Thyroid gland (tissue), 4 donors: ENCODE measurements around the gene STXBP4. TPM values are rescaled to one million over a fixed set of nuclear protein-coding genes. Genes with fewer than 3 reads are reported as not detected.

Source experiments
- DNase-seq, 2 donors: peaks; one replicate each; pipeline ENCODE4 v3.0.0-alpha.2; 2019
- H3K27ac ChIP-seq, 3 donors: fragments of 200-600 bp; sonication (generic); 1 replicate in 2 of 3; 2 replicates in 1 of 3; pipeline ENCODE4 v1.5.1; 2016 to 2019; ENCODE audit warnings: mild to moderate bottlenecking in 1 of 3, moderate library complexity in 1 of 3
- H3K27me3 ChIP-seq: fragments of 200-600 bp; sonication (generic); one replicate; pipeline ENCODE4 v1.5.1; 2019
- H3K36me3 ChIP-seq, 2 donors: fragments of 200-600 bp; sonication (generic); one replicate each; pipeline ENCODE4 v1.5.1; 2016 to 2019
- H3K4me1 ChIP-seq, 2 donors: fragments of 200-600 bp; sonication (generic); one replicate each; pipeline ENCODE4 v1.5.1; 2017 to 2019
- H3K4me3 ChIP-seq, 3 donors: fragments of 200-600 bp; sonication (generic); replicated peaks in 1 of 3; 1 replicate in 2 of 3; 2 replicates in 1 of 3; pipeline ENCODE4 v1.5.1; 2016; ENCODE audit warnings: mild to moderate bottlenecking in 1 of 3
- H3K9me3 ChIP-seq: fragments of 200-600 bp; sonication (generic); one replicate; pipeline ENCODE4 v1.5.1; 2017
- CTCF ChIP-seq, 6 experiments: fragments of 200-600 bp in 3 of 6; fragments of 450-650 bp in 3 of 6; sonication (generic) in 3 of 6; IDR thresholded peaks; one replicate each; pipeline ENCODE4 v1.5.1; 2016 to 2019; ENCODE audit warnings: antibody characterized with exemption in 6 of 6, mild to moderate bottlenecking in 2 of 6, inconsistent platforms in 1 of 6, moderate library complexity in 1 of 6
- POLR2A ChIP-seq, 2 donors: fragments of 450-650 bp; IDR thresholded peaks; one replicate each; pipeline ENCODE4 v1.6.1; 2017; ENCODE audit warnings: antibody characterized with exemption in 2 of 2, mild to moderate bottlenecking in 2 of 2, moderate library complexity in 1 of 2
- WGBS, 2 donors: methylation state at CpG; one replicate each; pipeline ENCODE4 v1.1.5; 2017; 5-methylcytosine and 5-hydroxymethylcytosine counted together
- intact Hi-C: fragments of 100-400 bp; cut with DNase I; formaldehyde crosslinking; loops from one replicate; pipeline ENCODE4 v1.15.1; 2023
- total RNA-seq, 4 donors: library from RNA; depleted of rRNA; stranded (reverse); fragments of >200 nt; gene quantifications; one replicate each; pipeline ENCODE4 v1.2.3, GENCODE V29; 2016

Gene STXBP4
- total RNA-seq, 4 donors from 2014 or later = 30.4 to 57.0 (median 52.8) TPM

GRCh38 chr17:55201308-55201932 lies 232.9 kb downstream of the STXBP4 start:
- DNase-seq = no peak
- H3K9me3 ChIP-seq = no peaks in the 10 kb centered on the region
- intact Hi-C loops = no loop called here
- H3K4me1 ChIP-seq = peaks cover 4 to 5% of the 10 kb centered on the region in 2 donors
- H3K36me3 ChIP-seq = no peaks in the 10 kb centered on the region
- H3K27me3 ChIP-seq = no peaks in the 10 kb centered on the region
- H3K27ac ChIP-seq = no peak overlapping the region
- TF ChIP-seq POLR2A (IDR thresholded peaks at IDR 0.05) (no peak), CTCF (IDR thresholded peaks at IDR 0.05) (no peak)
- no peak overlapping the region for H3K4me3 ChIP-seq
- 32 to 42% methylated on average over 5 of the region's 5 CpGs for WGBS, 2 donors

- DNase-seq = no peak
- Histone ChIP-seq H3K36me3 (no peaks in the 10 kb centered on the region), H3K27me3 (no peaks in the 10 kb centered on the region), H3K4me1 (peaks cover 4 to 5% of the 10 kb centered on the region in 2 donors), H3K4me3 (no peak overlapping the region), H3K27ac (no peak overlapping the region), H3K9me3 (no peaks in the 10 kb centered on the region)
- TF ChIP-seq POLR2A (IDR thresholded peaks at IDR 0.05) (no peak), CTCF (IDR thresholded peaks at IDR 0.05) (no peak)
- intact Hi-C loops = no loop called here
- 72 to 78% methylated on average over 2 of the region's 2 CpGs for WGBS, 2 donors
These were observed 234.3 kb downstream of the STXBP4 start for GRCh38 chr17:55202896-55203295.

GRCh38 chr17:55208078-55208812 lies 239.7 kb downstream of the STXBP4 start:
- TF ChIP-seq POLR2A (IDR thresholded peaks at IDR 0.05) = no peak
- 55 to 65% methylated on average over 3 of the region's 3 CpGs for WGBS, 2 donors
- no peak overlapping the region for H3K27ac ChIP-seq
- DNase-seq = no peak
- H3K4me1 ChIP-seq = no peaks in the 10 kb centered on the region
- intact Hi-C loops = no loop called here
- H3K9me3 ChIP-seq = no peaks in the 10 kb centered on the region
- no peaks in the 10 kb centered on the region for H3K27me3 ChIP-seq
- no peaks in the 10 kb centered on the region for H3K36me3 ChIP-seq
- no peak overlapping the region for H3K4me3 ChIP-seq

GRCh38 chr17:55210292-55210691 lies 241.7 kb downstream of the STXBP4 start:
- WGBS, 2 donors = 87 to 89% methylated on average over 1 of the region's 1 CpG
- H3K9me3 ChIP-seq = no peaks in the 10 kb centered on the region
- no peaks in the 10 kb centered on the region for H3K27me3 ChIP-seq
- H3K27ac ChIP-seq = no peak overlapping the region
- intact Hi-C loops = no loop called here
- no peak overlapping the region for H3K4me3 ChIP-seq
- no peaks in the 10 kb centered on the region for H3K36me3 ChIP-seq
- peak in 1 of 2 donors; percentile 9 for DNase-seq
- H3K4me1 ChIP-seq = no peaks in the 10 kb centered on the region
- TF ChIP-seq CTCF (IDR thresholded peaks at IDR 0.05) = no peak
- no peak for TF ChIP-seq POLR2A (IDR thresholded peaks at IDR 0.05)

GRCh38 chr17:55212880-55213279 lies 244.3 kb downstream of the STXBP4 start:
- TF ChIP-seq POLR2A (IDR thresholded peaks at IDR 0.05) = no peak
- no peak for TF ChIP-seq CTCF (IDR thresholded peaks at IDR 0.05)
- no peak for DNase-seq
- Histone ChIP-seq H3K4me3 (no peak overlapping the region), H3K27ac (no peak overlapping the region), H3K27me3 (no peaks in the 10 kb centered on the region), H3K9me3 (no peaks in the 10 kb centered on the region), H3K4me1 (no peaks in the 10 kb centered on the region), H3K36me3 (no peaks in the 10 kb centered on the region)
- intact Hi-C loops = no loop called here
- 83 to 88% methylated on average over 5 of the region's 5 CpGs for WGBS, 2 donors
